Measurements from ENCODE around the gene PALD1.

The PALD1 gene

DNA sequence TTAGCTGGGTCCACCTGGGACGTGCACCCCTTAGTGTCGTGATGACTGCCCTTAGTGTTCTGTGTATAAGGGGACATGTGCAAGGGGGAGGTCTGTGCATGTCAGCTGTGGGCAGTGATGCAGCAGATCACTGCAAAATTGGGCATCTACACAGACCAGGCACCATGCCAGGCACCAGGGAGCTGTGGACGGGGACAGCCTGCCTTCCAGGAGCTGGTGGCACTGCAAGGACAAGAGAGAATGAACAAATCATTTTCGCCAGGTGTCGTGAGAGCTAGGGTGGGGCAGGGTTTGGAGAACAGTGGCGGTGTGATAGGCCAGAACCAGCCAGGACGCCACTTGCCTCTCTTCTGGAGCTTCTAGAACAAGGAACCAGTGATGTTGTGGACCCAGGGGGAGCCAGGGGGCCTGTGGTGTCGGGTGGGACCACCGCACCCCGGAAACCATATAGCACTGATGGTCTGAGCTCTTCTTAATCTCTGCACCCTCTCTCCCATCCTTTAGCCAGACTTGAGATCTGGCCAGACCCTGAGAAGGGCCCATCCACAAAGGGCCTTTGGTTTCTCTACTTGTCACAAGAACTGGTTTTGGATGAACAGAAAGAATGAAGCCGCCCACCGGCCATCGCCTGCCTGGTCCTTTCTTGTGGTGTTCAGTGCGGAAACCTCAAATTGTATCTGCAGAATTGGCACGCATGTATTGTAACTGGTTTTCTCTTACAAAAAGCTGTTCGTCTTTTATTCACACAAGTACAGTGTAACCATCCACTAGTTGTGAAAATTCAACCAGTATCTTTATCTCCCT lies 93.3 kb downstream of the PALD1 start:
- no peak overlapping the region for H3K4me3 ChIP-seq (ENCODE audit: low read length)
- TF ChIP-seq, protein P1, sequence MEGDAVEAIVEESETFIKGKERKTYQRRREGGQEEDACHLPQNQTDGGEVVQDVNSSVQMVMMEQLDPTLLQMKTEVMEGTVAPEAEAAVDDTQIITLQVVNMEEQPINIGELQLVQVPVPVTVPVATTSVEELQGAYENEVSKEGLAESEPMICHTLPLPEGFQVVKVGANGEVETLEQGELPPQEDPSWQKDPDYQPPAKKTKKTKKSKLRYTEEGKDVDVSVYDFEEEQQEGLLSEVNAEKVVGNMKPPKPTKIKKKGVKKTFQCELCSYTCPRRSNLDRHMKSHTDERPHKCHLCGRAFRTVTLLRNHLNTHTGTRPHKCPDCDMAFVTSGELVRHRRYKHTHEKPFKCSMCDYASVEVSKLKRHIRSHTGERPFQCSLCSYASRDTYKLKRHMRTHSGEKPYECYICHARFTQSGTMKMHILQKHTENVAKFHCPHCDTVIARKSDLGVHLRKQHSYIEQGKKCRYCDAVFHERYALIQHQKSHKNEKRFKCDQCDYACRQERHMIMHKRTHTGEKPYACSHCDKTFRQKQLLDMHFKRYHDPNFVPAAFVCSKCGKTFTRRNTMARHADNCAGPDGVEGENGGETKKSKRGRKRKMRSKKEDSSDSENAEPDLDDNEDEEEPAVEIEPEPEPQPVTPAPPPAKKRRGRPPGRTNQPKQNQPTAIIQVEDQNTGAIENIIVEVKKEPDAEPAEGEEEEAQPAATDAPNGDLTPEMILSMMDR (conservative IDR thresholded peaks at IDR 0.05; ENCODE audit: low read depth, low read length): no peak
- DNase-seq (ENCODE audit: low read depth): no peak

DNA sequence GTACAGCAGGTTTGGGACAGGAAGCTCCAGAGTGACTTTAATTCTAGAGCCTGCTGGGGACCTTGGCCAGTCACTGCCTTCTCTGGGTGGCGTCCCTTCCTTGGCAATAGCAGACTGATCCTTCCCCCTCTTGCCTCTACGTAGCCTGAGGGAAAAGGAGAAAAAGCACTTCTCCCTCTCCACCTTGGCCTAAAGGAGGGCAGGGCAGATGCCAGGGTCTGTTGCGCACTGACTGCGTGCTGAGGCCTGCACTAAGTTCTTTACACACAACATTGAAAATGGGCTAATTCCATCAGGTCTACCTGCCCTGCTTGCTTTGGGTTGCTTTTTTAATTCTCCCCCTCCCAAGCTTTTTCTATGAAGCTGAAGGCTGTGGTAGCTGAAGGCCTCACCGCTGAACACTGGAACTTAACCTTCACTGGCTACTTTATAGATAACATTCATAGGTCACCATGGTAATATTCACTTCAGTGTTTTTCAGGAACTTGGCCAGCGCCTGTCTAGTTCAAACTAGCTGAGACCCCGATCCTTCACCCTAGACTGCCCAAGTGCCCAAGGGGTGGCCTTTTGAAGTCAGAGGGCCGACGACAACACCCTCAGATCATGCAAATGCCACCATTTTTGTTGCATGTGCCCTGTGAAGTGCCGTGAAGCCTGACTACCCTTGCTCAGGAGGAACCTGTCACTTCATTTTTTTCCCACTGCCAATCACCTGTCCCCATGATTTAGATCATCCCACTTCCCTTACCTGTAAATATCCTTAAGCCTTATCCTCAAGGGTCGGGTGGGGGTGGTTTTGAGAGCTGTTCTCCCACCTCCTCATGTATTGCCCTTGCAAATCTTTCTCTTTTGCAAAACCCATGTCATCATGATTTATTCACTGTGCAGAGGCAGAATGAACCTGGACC lies 95.3 kb downstream of the PALD1 start:
- DNase-seq (ENCODE audit: low read depth): no peak
- no peak overlapping the region for H3K4me3 ChIP-seq (ENCODE audit: low read length)
- TF ChIP-seq, protein P1 (conservative IDR thresholded peaks at IDR 0.05; ENCODE audit: low read depth, low read length): no peak

DNA sequence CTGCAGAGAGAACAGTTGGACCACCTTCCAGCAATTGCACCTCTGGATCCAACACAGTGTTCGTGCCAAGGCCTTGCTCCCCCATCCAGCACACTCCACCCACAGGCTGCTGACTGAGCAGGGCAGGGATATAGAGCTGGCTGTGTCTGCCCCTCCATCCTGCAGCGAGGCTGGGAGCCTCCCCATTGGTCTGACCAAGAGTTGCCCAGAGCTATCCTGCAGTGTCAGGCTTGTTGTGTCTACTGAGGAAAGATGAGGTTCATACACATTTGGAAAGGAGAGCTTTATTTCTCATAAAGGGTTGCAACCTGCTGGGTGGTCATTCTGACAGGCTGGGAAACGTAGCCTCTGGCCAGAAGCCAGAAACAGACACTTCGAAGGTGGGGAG lies 96.9 kb downstream of the PALD1 start:
- no peak overlapping the region for H3K4me3 ChIP-seq (ENCODE audit: low read length)
- TF ChIP-seq, protein P1 (conservative IDR thresholded peaks at IDR 0.05; ENCODE audit: low read depth, low read length): no peak
- no peak for DNase-seq (ENCODE audit: low read depth)

DNA sequence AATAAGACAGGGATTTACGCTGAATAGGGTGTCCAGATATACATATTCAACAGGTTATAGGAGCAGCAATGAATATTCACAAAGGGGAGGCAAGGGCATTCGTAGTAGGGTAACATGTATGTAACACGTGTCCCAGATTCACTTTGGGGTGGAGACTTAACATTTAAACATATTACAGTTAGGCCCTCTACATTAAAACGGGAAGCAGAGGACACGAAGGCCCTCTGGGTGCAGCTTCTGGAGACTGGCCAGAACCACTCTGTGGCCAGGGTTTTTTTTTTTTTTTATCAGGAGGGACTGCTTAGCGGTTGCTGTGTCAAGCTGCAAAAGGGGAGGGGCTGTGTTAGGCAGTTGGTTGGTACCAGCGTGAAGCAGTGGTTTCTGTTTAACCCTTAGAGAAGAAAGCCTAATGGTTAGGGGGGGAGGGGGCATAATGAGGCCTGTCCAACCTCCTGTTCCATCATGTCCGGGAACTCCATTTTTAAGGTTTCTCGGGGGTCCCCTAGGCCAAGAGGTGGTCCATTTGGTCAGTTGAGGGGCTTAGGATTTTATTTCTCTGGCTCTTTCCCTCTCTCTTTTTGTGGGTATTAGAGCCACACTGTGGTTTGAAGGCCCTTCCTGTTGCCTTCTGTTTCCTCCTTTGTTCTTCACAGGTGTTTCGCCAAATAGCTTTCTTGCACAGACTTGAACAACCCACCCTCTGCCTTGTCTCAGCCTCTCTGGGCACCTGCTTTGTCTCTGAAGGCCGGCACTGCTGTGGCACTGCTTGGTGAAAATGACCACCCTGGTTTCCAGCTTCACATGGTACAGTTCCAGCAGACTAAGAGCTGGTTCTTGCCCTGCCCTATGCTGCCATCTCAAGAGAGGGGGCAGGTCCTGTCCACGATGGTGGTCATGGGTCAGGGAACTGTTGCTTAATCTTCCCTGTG lies 97.6 kb downstream of the PALD1 start:
- peak; percentile 87 for DNase-seq (ENCODE audit: low read depth)
- H3K4me3 ChIP-seq (ENCODE audit: low read length): no peak overlapping the region
- TF ChIP-seq, protein P1 (conservative IDR thresholded peaks at IDR 0.05; ENCODE audit: low read depth, low read length): no peak

DNA sequence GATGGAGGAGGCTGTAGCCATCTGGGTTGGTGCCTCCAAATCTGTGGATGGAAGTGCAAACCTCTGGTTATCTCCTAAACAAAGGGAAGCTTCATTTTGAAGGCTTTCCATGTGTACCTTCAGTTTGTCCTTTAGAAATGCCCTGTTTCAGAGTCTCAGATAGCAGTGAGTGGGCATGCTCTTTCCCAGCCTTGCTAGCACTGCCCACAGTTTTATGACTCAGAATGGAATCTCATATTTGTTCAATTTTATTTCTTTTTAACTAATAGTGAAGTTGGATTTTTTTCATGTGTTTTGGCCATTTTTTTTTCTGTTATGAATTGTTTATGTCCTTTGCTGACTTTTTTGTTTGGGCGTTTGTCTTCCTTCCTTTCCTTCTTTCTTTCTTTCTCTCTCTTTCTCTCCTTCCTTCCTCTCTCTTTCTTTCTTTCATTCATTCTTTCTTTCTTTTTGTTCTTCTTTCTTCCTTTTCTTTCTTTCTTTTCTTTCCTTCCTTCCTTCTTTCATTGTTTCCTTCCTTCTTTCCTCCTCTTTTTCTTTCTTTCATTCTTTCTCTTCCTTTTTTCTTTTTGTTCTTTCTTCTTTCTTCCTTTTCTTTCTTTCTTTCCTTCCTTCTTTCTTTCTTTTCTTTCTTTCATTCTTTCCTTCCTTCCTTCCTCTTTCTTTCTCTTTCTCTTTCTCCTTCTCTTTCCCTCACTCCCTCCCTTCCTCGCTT lies 98.4 kb downstream of the PALD1 start:
- no peak for DNase-seq (ENCODE audit: low read depth)
- H3K4me3 ChIP-seq (ENCODE audit: low read length): no peak overlapping the region
- TF ChIP-seq, protein P1 (conservative IDR thresholded peaks at IDR 0.05; ENCODE audit: low read depth, low read length): no peak

DNA sequence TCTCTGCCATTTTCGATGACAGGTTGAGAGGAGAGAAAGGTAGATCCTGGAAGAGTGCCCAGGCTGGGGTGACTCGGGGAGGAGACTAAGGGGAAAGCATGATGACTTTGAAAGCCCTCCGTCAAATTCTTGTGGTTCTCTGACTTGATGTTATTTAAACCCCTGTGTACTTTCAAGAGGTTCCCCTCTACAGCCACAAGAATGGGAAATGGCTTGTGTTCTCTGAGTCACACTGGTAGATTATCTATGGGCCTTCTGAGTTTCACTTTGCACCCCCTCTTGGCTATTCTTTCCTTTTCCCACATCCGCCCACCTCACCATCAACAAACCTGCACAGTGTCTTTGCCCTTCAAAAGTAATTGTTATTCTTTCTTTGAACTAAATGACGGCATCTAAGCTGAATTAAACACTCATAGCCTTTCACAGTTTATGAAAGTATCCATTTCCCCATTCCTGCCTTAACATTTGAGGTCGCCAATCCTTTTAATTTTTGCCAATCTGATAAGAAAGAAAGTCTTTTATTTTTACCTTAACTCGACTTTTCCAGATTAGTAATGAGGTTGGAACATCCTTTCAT lies 99.9 kb downstream of the PALD1 start:
- DNase-seq (ENCODE audit: low read depth): peak; percentile 67
- TF ChIP-seq, protein P1 (conservative IDR thresholded peaks at IDR 0.05; ENCODE audit: low read depth, low read length): no peak
- no peak overlapping the region for H3K4me3 ChIP-seq (ENCODE audit: low read length)

Measured in retinal pigment epithelial cell (primary cell).